ENCODE results near the gene MAPKAP1. TPM values are rescaled to one million over a fixed set of nuclear protein-coding genes. Genes with fewer than 3 reads are reported as not detected.
"Not testable (repeated sequence)": the region's sequence is repeated elsewhere in the genome, so short reads cannot be mapped to it uniquely, and the experiment has no call there.

The MAPKAP1 gene
- total RNA-seq, 2 experiments from 2014 or later, result 66.2 to 78.8 TPM

DNA sequence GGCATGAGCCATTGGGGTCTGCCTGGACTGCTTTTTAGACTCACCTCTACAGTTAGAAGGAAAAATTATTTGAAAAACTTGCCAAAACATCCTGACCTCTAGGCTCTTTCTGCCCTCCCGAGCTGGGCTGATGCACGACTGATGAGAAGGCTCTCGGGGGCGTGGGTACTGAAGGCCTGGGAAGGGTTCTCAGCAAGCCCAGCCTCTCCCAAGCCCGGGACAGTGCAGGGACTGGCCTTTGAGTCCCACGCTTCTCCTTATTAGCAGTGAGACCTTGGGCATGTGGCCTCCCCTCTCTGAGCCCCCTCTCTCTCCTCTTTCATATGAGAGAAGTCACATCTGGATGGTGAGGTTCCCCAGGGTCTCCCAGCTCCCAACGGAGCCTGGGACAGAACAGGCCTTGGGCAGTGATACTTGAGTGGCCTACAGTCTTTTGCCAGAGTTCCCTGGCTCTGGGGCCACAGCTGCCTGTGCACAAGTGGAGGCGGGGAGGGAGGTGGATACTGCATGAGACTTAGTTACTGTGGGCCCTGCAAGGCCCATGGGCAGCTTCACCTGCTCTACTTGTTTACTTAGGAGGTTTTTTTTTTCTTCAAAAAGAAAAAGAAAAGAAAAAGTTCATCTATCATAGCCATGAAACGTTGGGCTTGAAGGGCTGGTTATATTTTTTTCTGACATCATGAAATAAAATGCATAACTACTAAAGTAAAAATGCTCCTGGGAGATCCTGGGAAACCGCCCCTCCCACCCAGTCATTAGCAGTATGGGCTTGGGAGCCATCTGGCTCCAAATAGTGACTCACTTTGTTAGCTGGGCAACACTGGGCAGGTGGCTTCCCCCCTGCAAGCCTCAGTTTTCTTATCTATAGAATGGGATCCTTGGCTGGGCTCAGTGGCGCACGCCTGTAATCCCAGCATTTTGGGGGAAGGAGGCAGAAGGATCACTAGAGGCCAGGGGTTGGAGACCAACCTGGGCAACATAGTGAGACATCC lies 306.0 kb downstream of the MAPKAP1 start:
- Histone ChIP-seq H2AFZ (ENCODE audit: low read length) (no peak overlapping the region), H3K9me3 (ENCODE audit: low read length) (no peaks in the 10 kb centered on the region), H3K36me3 (ENCODE audit: insufficient read depth, low read length) (no peaks in the 10 kb centered on the region), H3K4me2 (ENCODE audit: low read length) (no peak overlapping the region), H3K4me1 (ENCODE audit: insufficient read depth, low read length, poor library complexity, severe bottlenecking) (no peaks in the 10 kb centered on the region), H3K79me2 (ENCODE audit: insufficient read depth, low read depth, low read length) (no peaks in the 10 kb centered on the region), H3K27ac (ENCODE audit: low read depth, low read length, poor library complexity, severe bottlenecking) (no peak overlapping the region), H4K20me1 (ENCODE audit: insufficient read depth, low read length) (no peaks in the 10 kb centered on the region), H3K4me3 (ENCODE audit: low read depth, low read length, poor library complexity, severe bottlenecking) (no peak overlapping the region), H3K9me2 (ENCODE audit: insufficient read depth, low read length) (no peaks in the 10 kb centered on the region)
- CTCF ChIA-PET (ENCODE audit: unreplicated experiment), result no interaction called here
- no peak for DNase-seq (ENCODE audit: low spot score)
- POLR2A ChIA-PET, result interaction anchor here (0.5 to 1.4 kb wide), 2 partner anchors 11 to 1412 kb away, joined by 3 read pairs; no protein-coding TSS in a partner anchor
- no peak for TF ChIP-seq EZH2phosphoT487 (IDR thresholded peaks at IDR 0.05; ENCODE audit: borderline replicate concordance, low read depth, low read length)
- TF ChIP-seq CTCF (conservative IDR thresholded peaks at IDR 0.05; ENCODE audit: low read length), result no peak
- intact Hi-C loops (cut with micrococcal nuclease; ENCODE audit: unreplicated experiment), result no loop called here
- BruUV-seq (replicated peaks), result no TSS peak

DNA sequence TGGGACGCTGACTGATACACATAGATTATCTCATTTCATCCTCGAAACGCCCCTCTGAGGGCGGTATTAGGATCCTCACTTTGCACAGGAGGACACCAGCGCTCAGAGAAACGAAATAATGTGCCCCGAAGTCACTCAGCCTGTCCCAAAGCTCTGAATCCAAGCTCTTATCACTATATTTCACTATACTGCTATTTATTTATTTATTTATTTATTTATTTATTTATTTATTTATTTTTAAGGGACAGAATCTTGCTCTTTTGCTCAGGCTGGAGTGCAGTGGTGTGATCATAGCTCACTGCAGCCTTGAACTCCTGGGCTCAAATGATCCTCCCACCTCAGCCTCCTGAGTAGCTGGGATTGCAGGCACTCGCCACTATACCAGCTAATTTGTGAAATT lies 306.8 kb downstream of the MAPKAP1 start:
- BruUV-seq (replicated peaks); intact Hi-C loops (cut with micrococcal nuclease; ENCODE audit: unreplicated experiment); H3K4me1 ChIP-seq (ENCODE audit: insufficient read depth, low read length, poor library complexity, severe bottlenecking); CTCF ChIA-PET (ENCODE audit: unreplicated experiment); H3K4me2 ChIP-seq (ENCODE audit: low read length); H4K20me1 ChIP-seq (ENCODE audit: insufficient read depth, low read length); H2AFZ ChIP-seq (ENCODE audit: low read length); H3K27ac ChIP-seq (ENCODE audit: low read depth, low read length, poor library complexity, severe bottlenecking); H3K36me3 ChIP-seq (ENCODE audit: insufficient read depth, low read length); DNase-seq (ENCODE audit: low spot score); H3K9me3 ChIP-seq (ENCODE audit: low read length); H3K9me2 ChIP-seq (ENCODE audit: insufficient read depth, low read length); H3K4me3 ChIP-seq (ENCODE audit: low read depth, low read length, poor library complexity, severe bottlenecking); H3K79me2 ChIP-seq (ENCODE audit: insufficient read depth, low read depth, low read length): not testable (repeated sequence)
- POLR2A ChIA-PET, result interaction anchor here (0.5 kb wide), 1 partner anchor 1413 kb away, joined by 3 read pairs; no protein-coding TSS in a partner anchor

GRCh38 chr9:125399666-125400065 lies 307.3 kb downstream of the MAPKAP1 start:
- CTCF ChIA-PET (ENCODE audit: unreplicated experiment), result no interaction called here
- POLR2A ChIA-PET, result no interaction called here
- intact Hi-C loops (cut with micrococcal nuclease; ENCODE audit: unreplicated experiment), result no loop called here

More at GRCh38 chr9:125399666-125400065, 307.3 kb downstream of the MAPKAP1 start:
- no peaks in the 10 kb centered on the region for H3K4me1 ChIP-seq (ENCODE audit: insufficient read depth, low read length, poor library complexity, severe bottlenecking)
- no peak overlapping the region for H3K4me2 ChIP-seq (ENCODE audit: low read length)
- H3K27ac ChIP-seq (ENCODE audit: low read depth, low read length, poor library complexity, severe bottlenecking), result no peak overlapping the region
- H3K79me2 ChIP-seq (ENCODE audit: insufficient read depth, low read depth, low read length), result no peaks in the 10 kb centered on the region
- no peaks in the 10 kb centered on the region for H3K9me3 ChIP-seq (ENCODE audit: low read length)
- H3K4me3 ChIP-seq (ENCODE audit: low read depth, low read length, poor library complexity, severe bottlenecking), result no peak overlapping the region
- DNase-seq (ENCODE audit: low spot score), result no peak
- H2AFZ ChIP-seq (ENCODE audit: low read length), result no peak overlapping the region
- no peaks in the 10 kb centered on the region for H3K9me2 ChIP-seq (ENCODE audit: insufficient read depth, low read length)
- no peaks in the 10 kb centered on the region for H3K36me3 ChIP-seq (ENCODE audit: insufficient read depth, low read length)
- TF ChIP-seq EZH2phosphoT487 (IDR thresholded peaks at IDR 0.05; ENCODE audit: borderline replicate concordance, low read depth, low read length), result no peak
- TF ChIP-seq CTCF (conservative IDR thresholded peaks at IDR 0.05; ENCODE audit: low read length), result no peak
- H4K20me1 ChIP-seq (ENCODE audit: insufficient read depth, low read length), result no peaks in the 10 kb centered on the region
- BruUV-seq (replicated peaks), result no TSS peak
